GDM1 (cell line): ENCODE results near the gene POLR1E.
A peak's percentile ranks its signal among the peaks of the same experiment; 100 is the strongest.
"Not testable (repeated sequence)": the region's sequence is repeated elsewhere in the genome, so short reads cannot be mapped to it uniquely, and the experiment has no call there.

ENCODE experiments used
- DNase-seq: peaks from one replicate; lab custom pipeline; 2025; lab: John Stamatoyannopoulos, UW

POLR1E gene

DNA sequence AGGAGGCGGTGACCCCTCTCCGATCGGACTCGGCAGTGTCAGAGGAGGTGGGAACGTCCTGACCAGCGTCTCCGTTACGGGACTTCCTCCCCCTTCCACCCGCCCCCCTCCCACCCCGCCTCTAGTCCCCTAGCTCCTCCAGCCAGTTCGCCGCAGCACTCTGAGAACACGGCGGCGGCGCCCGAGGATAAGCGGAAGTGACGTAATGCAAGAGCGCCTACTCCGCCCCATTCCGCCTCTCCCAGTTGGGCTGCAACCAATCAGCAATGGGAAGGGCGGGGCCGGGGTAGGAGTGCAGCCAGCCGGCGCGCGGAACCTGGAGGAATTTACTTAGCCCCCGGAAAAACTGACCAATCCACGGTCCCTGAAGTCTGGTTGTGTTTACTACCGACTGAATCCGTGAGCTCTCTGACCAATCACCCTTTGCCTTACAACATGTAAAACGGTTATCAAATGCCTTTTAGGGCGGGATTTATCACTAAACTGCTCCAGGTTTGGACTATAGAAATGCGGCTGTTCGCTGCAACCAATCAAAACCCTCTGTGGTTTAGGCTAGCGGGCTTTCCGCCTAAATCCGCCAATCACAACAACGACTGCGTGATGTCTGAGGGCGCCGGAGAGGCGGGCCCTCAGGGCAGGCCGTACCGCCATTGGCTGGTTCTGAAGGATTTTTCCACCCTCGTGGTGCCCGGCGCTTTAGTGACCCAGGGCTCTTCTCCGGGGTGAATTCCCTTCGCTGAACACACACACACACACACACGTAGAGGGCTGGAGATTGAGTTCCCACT lies 20.3 kb upstream of the POLR1E start, which contains the start of gene ZBTB5:
Gene ZBTB5, minus strand, starts transcription at position 202 of the 788 bp plus-strand sequence. CDS start 22,899 bp downstream, outside the sequence.
- DNase-seq: peak; percentile 100

DNA sequence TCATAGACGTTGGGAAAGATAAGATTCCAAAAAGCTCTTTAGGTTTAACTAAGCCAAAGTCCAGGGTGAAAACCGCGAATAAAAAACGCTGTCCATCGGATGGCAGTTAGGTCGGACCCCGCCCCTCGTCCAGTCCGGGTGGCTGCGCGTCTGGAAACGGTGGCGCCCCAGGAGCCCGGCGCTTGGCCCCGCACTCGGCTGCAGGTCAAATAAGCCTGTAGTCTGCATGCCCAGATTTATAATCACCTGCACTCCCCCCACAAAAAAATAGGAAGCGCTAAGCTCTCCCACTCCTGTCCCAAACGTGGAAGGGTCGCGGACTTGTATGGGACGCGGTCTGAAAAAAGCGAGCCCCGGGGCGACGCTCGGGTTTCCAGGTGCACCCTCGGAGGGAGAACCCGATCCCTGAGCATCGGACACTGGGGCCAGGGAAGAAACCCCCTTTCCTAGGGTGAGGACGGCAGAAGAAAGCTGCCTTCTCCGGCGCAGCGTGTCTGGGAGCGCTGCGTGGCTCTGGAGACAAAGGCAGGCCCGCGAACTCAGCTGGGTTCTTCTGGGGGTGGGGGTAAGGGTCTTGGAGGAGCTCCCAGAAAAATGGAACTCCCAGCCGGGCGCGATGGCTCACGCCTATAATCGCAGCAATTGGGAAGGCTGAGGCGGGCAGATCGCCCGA lies 19.6 kb upstream of the POLR1E start:
- peak; percentile 22 for DNase-seq

DNA sequence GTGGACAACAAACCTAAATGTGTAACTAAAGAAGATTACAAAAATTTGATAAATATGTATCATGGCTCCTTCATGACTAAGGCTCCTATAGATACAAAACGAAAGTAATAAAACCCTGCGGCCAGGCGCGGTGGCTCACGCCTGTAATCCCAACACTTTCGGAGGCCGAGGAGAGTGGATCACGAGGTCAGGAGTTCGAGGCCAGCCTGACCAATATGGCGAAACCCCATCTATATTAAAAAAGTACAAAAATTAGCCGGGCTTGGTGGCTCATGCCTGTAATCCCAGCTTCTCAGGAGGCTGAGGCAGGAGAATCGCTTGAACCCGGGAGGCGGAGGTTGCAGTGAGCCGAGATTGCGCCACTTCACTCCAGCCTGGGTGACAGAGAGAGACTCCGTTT lies 18.2 kb upstream of the POLR1E start:
- not testable (repeated sequence) for DNase-seq

DNA sequence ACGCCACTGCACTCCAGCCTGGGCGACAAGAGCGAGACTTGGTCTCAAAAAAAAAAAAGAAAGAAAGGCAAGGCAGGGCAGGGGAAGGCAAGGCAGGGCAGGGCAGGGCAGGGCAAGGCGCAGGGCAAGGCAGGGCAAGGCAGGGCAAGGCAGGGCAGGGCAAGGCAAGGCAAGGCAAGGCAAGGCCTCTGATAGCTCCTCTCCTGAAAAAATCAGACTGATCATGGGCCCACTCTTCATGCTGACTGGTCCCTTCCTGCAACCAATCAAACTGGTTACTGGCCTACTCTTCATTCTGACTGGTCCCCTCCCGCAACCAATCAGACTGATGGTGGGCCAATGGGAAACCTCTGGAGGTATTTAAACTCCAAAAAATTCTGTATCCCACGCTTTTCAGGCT lies 17.1 kb upstream of the POLR1E start:
- no peak for DNase-seq

DNA sequence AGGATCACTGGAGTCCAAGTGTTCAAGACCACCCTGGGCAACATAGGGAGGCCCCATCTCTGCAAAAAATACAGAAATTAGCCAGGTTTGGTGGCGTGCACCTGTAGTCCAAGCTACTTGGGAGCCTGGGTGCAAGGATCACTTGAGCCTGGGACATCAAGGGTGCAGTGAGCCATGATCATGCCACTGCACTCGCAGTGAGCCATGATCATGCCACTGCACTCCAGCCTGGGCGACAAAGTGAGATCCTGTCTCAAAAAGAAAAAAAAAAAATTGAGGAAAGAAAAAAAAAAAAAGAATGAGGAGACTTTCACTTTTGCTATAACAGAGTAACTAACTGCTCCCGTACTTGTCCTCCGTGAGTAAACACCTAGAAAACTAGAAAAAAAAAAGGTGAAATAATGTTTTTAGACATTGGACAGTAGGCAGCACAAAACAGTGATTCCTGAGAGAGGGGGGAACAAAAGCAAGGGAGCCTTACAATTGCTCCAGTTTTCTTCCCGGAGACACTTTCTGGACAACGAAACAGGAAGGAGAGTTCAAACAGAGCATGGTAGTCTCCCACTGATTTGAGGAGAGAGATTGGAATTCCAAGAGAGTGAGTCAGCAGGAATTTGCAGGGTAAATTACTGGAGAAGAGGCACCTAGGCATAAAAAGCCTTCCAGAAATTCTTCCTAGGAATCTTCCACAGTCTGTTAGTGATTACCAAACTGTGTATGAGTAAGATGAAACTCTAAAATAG lies 13.6 kb upstream of the POLR1E start:
- no peak for DNase-seq

DNA sequence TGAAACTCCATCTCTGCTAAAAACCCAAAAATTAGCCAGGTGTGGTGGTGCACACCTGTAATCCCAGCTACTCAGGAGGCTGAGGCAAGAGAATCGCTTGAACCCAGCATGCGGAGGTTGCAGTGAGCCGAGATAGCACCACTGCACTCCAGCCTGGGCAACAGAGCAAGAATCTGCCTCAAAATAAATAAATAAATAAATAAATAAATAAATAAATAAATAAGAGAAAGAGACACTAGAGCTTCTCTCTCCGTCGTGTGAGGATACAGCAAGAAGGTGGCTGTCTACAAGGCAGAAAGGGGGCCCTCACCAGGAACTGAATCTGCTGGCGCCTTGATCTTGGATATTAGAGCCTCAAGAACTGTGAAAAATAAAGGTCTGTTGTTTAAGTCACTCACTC lies 11.8 kb upstream of the POLR1E start:
- not testable (repeated sequence) for DNase-seq

DNA sequence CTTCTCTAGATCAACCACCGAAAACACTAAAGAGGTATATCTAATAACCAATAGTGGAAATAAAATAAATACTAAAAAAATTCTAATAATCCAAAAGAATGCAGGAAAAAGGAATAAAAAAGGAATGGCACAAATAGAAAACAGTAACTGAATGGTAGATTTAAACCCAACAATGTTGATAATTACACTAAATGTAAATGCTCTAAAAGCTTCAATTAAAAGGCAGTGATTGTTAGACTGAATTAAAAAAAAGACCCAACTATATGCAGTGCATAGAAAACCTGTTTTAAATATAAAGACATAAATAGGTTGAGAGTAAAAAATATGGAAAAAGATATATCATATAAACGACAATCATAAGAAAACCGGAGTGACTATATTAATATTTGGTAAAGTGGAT lies 11.3 kb upstream of the POLR1E start:
- no peak for DNase-seq

DNA sequence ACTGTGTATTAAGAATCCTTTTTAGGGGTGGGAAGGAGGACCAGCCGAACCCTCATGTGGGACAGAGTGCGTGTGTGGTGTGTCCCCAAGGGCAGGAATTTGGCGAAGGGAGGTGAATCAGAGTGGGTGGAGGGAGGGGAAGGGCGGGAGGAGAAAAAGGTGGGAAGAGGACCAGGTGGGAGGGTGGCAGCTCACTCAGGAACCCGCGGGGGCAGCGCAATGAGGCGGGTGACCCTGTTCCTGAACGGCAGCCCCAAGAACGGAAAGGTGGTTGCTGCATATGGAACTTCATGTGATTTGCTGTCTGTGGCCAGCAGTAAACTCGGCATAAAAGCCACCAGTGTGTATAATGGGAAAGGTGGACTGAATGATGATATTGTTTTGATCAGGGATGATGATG lies 8.8 kb upstream of the POLR1E start:
- DNase-seq: no peak

DNA sequence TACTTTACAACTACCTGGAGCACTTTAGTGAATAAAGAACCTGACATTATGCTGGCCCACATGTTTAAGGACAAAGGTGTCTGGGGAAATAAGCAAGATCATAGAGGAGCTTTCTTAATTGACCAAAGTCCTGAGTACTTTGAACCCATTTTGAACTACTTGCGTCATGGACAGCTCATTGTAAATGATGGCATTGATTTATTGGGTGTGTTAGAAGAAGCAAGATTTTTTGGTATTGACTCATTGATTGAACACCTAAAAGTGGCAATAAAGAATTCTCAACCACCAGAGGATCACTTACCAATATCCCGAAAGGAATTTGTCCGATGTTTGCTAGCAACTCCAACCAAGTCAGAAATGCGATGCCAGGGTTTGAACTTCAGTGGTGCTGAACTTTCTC lies 8.3 kb upstream of the POLR1E start:
- DNase-seq: not testable (repeated sequence)

DNA sequence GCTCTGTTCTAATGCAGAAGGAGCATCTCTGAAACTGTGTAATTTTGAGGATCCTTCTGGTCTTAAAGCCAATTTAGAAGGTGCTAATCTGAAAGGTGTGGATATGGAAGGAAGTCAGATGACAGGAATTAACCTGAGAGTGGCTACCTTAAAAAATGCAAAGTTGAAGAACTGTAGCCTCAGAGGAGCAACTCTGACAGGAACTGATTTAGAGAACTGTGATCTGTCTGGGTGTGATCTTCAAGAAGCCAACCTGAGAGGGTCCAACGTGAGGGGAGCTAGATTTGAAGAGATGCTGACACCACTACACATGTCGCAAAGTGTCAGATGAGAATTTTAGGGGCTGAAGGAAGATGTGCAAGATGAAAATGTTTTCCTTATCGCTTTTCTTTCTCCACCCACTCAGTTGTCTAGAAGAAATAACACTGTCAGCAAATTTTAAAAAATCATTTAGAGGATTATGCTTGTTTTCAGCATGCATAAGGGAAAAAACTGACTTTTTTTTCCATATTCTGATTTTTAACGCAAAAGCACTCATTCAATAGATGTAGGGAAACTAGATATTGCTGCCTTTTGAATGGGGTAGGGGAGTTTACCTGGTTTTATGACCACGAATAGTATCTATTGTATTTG lies 7.6 kb upstream of the POLR1E start:
- not testable (repeated sequence) for DNase-seq

DNA sequence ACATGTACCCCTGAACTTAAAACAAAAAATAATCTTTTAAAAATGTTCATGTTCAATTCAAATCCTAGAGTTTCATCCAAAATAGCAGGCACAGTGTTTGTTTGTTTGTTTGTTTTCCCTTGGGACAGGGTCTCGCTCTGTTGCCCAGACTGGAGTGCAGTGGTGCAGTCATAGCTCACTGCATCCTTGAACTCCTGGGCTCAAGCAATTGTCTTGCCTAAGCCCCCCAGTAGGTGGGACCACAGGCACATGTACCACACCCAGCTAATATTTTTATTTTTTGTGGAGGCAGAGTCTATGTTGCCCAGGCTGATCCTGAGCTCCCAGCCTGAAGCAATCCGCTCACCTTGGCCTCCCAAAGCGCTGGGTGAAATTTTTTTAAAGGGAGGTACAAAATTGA lies 5.0 kb upstream of the POLR1E start:
- DNase-seq: no peak

DNA sequence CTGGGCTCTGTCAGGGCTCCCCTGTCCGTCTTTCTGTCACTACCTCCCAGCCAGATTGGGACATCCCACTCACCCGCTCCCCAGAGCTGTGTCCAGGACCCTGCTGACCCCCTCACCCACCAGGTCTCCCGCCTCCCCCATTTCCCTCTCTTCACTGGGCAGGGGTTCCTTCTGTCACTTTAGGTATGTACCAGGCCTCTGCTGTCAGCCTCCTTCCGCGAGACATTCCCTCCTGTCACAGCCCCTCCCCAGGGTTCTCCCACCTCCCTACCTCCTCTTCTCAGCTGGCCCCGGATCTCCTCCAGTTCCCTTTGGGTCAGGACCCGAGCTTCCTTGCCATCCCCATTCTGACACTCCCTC lies 488 bp downstream of the POLR1E start:
- DNase-seq: no peak

DNA sequence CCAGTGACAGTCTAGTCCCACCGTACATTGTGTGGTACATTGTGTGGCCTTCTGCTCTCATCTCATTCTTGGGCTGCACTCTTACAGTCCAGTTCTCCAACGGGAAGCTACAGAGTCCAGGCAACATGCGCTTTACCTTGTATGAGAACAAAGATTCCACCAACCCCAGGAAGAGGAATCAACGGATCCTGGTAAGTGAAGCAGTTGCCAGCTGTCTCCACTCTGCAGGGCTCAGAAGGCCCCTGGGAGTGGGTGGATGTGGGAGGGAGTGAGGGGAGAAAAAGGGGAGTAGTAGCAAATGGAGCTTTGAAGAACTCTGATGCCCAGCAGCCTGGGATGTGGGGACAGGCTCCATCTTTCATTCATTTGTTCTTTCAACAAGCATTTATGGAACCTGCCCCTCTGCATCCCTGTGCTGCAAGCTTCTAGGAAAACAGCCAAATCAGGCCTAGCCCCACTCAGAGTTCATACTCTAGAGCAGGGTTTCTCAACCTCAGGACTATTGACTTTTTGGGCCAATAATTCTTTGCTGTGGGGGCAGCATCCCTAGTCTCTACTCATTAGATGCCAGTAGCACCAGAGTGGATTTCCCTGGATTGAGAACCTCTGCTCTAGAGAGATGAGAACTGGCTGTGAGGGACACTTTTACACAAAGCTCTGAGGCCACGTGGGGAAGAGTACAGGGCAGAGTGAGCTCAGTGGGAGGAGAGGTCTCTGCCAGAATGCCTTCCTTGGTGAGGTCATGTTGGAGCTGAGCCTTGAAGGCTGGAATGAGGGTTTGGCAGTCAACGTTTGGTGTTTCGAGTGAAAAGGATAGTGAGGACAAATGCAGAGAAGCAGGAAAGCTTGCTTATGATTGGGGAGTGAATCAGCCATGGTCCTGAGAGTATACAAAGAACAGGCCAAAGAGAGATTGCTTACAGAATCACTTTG lies 1.1 kb downstream of the POLR1E start:
- no peak for DNase-seq

DNA sequence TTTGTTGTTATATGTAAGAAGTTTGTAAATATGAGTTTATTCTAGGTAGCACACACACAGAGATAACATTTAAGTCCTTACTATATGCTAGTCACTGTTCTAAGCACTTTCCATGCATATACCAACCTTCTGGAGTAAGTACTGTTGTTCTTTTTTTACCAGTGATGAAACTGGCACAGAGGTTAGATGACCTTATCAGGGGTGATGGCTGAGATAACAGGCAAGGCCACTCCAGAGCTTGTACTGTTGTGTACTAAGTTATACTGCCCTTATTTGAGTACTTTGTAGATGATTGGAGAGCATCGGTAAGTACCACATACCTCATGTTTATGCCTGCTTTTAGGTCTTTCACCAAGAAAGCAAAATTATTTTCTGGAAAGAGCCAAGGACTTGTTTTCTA lies 6.2 kb downstream of the POLR1E start:
- no peak for DNase-seq

DNA sequence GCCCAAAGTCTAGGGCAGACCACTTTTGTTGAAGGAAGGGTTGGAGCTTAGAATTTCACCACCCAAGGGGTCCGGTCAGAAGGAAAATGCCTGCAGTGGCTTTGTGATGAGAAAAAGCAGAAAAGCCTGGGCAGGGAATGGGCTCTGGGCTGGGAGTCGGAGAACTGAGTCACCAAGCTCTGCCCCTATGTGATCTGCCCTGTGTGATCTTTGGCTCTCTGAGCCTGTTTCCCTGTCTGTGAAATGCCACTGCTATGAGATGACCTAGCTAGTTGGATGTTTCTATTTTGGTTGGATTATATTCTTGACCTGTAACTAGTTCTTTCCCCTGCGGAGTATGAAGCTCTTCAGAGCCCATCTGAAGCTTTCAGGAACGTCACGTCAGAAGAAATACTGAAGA lies 9.8 kb downstream of the POLR1E start:
- DNase-seq: no peak

DNA sequence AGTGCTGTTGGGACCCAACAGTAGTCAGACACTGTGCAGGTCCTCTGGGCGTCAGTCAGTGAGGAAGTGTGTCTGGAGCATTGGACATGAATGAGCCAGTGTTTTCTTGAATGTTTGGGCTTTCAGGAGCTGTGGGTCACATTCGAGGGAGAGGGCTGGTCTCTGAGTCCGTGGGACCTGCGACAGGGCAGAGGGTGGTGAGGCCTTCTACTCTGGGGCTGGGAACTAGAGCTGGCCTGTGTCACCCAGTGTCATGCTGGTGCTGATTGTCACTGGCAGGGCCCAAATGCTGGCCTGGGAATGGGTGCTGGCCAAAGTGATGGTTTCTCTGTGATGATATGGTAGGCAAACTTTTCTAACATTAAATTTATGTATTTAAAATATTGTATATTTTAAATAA lies 10.3 kb downstream of the POLR1E start:
- no peak for DNase-seq

DNA sequence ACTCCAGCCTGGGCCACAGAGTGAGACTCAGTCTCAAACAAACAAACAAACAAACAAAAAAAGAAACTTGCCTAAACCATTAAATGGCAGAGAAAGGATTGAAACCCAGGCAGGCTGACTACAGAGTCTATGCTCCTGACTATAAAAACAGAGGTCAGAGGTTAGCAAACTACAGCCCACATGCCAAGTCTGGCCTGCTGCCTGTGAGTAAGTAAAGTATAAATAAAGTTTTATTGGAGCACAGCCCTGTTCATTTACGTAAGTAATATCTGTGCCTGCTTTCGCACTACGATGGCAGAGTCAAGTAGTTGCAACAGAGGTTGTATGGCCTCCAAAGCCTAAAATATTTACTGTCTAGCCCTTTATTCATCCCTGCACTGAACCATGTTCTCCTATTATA lies 11.6 kb downstream of the POLR1E start:
- DNase-seq: no peak

DNA sequence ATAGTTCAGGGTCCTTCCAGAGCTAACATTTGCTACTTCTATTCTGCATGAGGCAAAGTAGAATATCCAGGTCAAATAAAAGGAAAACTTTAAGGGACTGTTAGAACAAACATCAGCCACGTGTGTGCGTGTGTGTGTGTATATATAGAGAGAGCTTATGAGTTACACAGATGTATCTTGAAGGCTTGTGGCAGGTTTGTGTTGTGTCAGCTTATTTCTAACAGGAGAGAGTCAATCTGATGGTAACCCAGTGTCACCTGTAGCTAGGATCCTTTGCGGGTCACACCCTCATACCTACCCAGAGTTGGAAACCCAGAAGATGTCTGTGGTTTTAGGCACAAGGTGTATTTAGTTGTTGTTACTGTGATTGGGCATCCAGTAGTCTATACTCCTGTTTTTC lies 12.7 kb downstream of the POLR1E start:
- no peak for DNase-seq

DNA sequence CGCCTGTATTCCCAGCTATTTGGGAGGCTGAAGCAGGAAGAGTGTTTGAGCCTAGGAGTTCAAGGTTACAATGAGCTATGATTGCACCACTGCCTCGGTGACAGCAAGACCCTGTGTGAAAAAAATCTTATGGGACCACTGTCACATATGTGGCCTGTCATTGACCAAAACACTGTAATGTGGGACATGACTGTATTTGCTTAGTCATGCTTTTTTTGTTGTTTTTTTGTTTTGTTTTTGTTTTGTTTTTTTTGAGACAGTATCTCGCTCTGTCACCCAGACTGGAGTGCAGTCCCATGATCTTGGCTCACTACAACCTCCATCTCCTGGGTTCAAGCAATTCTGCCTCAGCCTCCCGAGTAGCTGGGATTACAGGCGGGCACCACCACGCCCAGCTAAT lies 13.5 kb downstream of the POLR1E start:
- DNase-seq: no peak

DNA sequence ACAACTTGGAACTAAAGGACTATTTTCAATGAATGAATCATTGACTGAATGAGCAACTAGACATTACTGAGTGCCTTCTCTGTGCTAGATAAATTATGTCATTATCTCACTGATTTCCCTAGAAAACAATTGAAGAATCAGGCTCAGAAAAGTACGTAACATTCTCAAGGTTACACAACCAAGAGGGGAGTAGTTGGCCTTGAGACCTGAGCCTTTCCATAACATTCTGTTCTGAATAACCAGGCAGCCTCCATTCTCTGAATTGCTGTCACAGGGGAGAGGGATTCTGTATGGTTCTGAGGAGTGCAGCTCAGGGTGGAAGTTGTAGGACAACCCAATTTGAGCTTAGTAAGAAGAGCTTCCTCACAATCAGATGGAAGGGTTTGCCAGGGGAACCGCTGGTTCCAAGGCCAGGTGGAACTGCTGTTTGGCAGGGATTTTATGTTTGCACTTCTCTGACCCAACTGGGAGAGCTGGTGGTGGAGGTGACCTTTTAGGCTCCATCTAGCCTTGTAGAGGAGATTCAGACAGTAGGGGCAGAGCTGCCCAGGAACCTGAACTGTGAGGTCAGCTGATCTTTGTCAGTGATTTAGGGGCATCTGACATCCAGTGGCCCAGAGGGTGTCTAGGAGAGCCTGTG lies 16.3 kb downstream of the POLR1E start:
- DNase-seq: no peak

DNA sequence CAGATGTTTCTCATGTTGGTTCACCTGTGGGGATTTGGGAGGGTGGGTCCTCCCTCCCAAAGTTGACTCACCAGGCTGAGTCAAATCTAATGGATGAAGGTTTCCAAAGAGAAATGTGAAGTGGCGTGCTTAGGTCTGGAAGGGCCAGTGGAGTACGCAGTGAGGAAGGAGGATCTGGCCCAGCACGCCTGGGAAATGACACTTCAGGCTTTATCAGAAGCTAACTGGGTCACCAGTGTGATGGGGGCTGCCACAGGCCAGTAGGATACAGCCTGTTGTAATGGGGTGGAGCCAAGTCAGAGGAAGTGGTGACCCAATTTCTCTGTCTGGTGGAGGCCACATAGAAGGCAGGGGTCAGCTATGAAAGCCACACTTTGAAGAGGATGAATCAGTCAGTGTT lies 18.0 kb downstream of the POLR1E start:
- DNase-seq: no peak
